Uterus (tissue), 4 donors: ENCODE results near the gene OSTM1. TPM values are rescaled to one million over a fixed set of nuclear protein-coding genes. Genes with fewer than 3 reads are reported as not detected.

Experiments used
- DNase-seq, 2 donors: peaks; one replicate each; pipeline ENCODE4 v3.0.0-alpha.2; 2019 to 2020
- H3K27ac ChIP-seq, 2 donors: fragments of 200-600 bp; sonication (generic); 1 replicate in 1 of 2; 2 replicates in 1 of 2; pipeline ENCODE4 v1.5.1; 2016 to 2018
- H3K27me3 ChIP-seq, 2 donors: fragments of 200-600 bp; sonication (generic); one replicate each; pipeline ENCODE4 v1.5.1; 2018 to 2019; ENCODE audit warnings: control low read depth in 1 of 2
- H3K36me3 ChIP-seq, 2 donors: fragments of 200-600 bp; sonication (generic); one replicate each; pipeline ENCODE4 v1.5.1; 2019; ENCODE audit warnings: control low read depth in 1 of 2
- H3K4me1 ChIP-seq, 2 donors: fragments of 200-600 bp; sonication (generic); one replicate each; pipeline ENCODE4 v1.5.1; 2018 to 2019; ENCODE audit warnings: control low read depth in 1 of 2
- H3K4me3 ChIP-seq, 2 donors: fragments of 200-600 bp; sonication (generic); 1 replicate in 1 of 2; 2 replicates in 1 of 2; pipeline ENCODE4 v1.5.1; 2018 to 2019; ENCODE audit warnings: mild to moderate bottlenecking in 1 of 2
- H3K9me3 ChIP-seq, 2 donors: fragments of 200-600 bp; sonication (generic); one replicate each; pipeline ENCODE4 v1.5.1; 2019; ENCODE audit warnings: control low read depth in 1 of 2
- CTCF ChIP-seq, 4 experiments: fragments of 200-600 bp in 2 of 4; fragments of 450-650 bp in 2 of 4; sonication (generic) in 2 of 4; IDR thresholded peaks; one replicate each; pipeline ENCODE4 v1.5.1; 2016 to 2019; ENCODE audit warnings: antibody characterized with exemption in 4 of 4, mild to moderate bottlenecking in 2 of 4, moderate library complexity in 1 of 4
- POLR2A ChIP-seq, 2 donors: fragments of 450-650 bp; IDR thresholded peaks; one replicate each; pipeline ENCODE4 v1.6.1; 2016; ENCODE audit warnings: antibody characterized with exemption in 2 of 2, mild to moderate bottlenecking in 1 of 2, moderate library complexity in 1 of 2
- intact Hi-C: fragments of 100-400 bp; cut with DNase I; formaldehyde crosslinking; loops from one replicate; pipeline ENCODE4 v1.15.1; 2023; ENCODE audit warnings: low total_unique reads
- total RNA-seq, 4 donors: library from RNA; depleted of rRNA in 3 of 4; stranded (reverse); fragments of >200 nt in 3 of 4; gene quantifications; one replicate each; pipeline versions ENCODE4 v1.1.0 to v1.2.4, GENCODE V29; 2014 to 2023
- donor health status: DM: yes; HTN: yes; CAD: no.

The OSTM1 gene
- total RNA-seq, 4 donors from 2014 or later: 26.2 to 92.5 (median 53.7) TPM

- intact Hi-C loops: loop anchor here (10.0 kb wide), 1 partner anchor 408 kb away; no protein-coding TSS in a partner anchor
- Histone ChIP-seq H3K9me3 (no peaks in the 10 kb centered on the region), H3K4me3 (no peak overlapping the region), H3K27me3 (peaks cover 15 to 16% of the 10 kb centered on the region in 2 donors), H3K4me1 (peaks cover 0 to 18% of the 10 kb centered on the region in 2 donors), H3K27ac (no peak overlapping the region), H3K36me3 (no peaks in the 10 kb centered on the region)
- TF ChIP-seq POLR2A (IDR thresholded peaks at IDR 0.05): no peak
- no peak for TF ChIP-seq CTCF (IDR thresholded peaks at IDR 0.05)
- DNase-seq: no peak
Observed at GRCh38 chr6:108116546-108117426, 42.2 kb upstream of the OSTM1 start.

GRCh38 chr6:108115598-108116058, 41.1 kb upstream of the OSTM1 start:
- intact Hi-C loops: loop anchor here (10.0 kb wide), 1 partner anchor 409 kb away; no protein-coding TSS in a partner anchor
- no peak overlapping the region for H3K4me3 ChIP-seq
- peaks cover 0 to 18% of the 10 kb centered on the region in 2 donors for H3K4me1 ChIP-seq
- H3K9me3 ChIP-seq: no peaks in the 10 kb centered on the region
- DNase-seq: no peak
- no peak overlapping the region for H3K27ac ChIP-seq
- no peak for TF ChIP-seq POLR2A (IDR thresholded peaks at IDR 0.05)
- TF ChIP-seq CTCF (IDR thresholded peaks at IDR 0.05): no peak
- H3K36me3 ChIP-seq: no peaks in the 10 kb centered on the region
- peaks cover 15 to 16% of the 10 kb centered on the region in 2 donors for H3K27me3 ChIP-seq

- TF ChIP-seq CTCF (IDR thresholded peaks at IDR 0.05) (no peak), POLR2A (IDR thresholded peaks at IDR 0.05) (no peak)
- Histone ChIP-seq H3K4me1 (peaks cover 0 to 18% of the 10 kb centered on the region in 2 donors), H3K9me3 (no peaks in the 10 kb centered on the region), H3K36me3 (no peaks in the 10 kb centered on the region), H3K4me3 (peak overlapping the region in 1 of 2 donors; percentile 18), H3K27me3 (peaks cover 15 to 16% of the 10 kb centered on the region in 2 donors), H3K27ac (no peak overlapping the region)
- intact Hi-C loops: loop anchor here (10.0 kb wide), 1 partner anchor 410 kb away; no protein-coding TSS in a partner anchor
- DNase-seq: peak in 1 of 2 donors; percentile 31
Observed at GRCh38 chr6:108114841-108115597, 40.5 kb upstream of the OSTM1 start.

GRCh38 chr6:108113557-108114519, 39.3 kb upstream of the OSTM1 start:
- peaks cover 10 to 16% of the 10 kb centered on the region in 2 donors for H3K27me3 ChIP-seq
- intact Hi-C loops: loop anchor here (10.0 kb wide), 1 partner anchor 411 kb away; no protein-coding TSS in a partner anchor
- H3K4me3 ChIP-seq: peak overlapping the region in 1 of 2 donors; percentile 23

More at GRCh38 chr6:108113557-108114519, 39.3 kb upstream of the OSTM1 start:
- H3K9me3 ChIP-seq: no peaks in the 10 kb centered on the region
- H3K36me3 ChIP-seq: no peaks in the 10 kb centered on the region
- DNase-seq: peak in 1 of 2 donors; percentile 16
- TF ChIP-seq POLR2A (IDR thresholded peaks at IDR 0.05): no peak
- peak; percentile 50 to 54 (median 50) for TF ChIP-seq CTCF (IDR thresholded peaks at IDR 0.05)
- H3K27ac ChIP-seq: no peak overlapping the region
- peaks cover 0 to 10% of the 10 kb centered on the region in 2 donors for H3K4me1 ChIP-seq
